ENCODE results near the gene ZNF653. TPM values are rescaled to one million over a fixed set of nuclear protein-coding genes. Genes with fewer than 3 reads are reported as not detected.

ZNF653 gene
- total RNA-seq, 2 experiments from 2014 or later: 14.1 to 21.5 TPM

DNA sequence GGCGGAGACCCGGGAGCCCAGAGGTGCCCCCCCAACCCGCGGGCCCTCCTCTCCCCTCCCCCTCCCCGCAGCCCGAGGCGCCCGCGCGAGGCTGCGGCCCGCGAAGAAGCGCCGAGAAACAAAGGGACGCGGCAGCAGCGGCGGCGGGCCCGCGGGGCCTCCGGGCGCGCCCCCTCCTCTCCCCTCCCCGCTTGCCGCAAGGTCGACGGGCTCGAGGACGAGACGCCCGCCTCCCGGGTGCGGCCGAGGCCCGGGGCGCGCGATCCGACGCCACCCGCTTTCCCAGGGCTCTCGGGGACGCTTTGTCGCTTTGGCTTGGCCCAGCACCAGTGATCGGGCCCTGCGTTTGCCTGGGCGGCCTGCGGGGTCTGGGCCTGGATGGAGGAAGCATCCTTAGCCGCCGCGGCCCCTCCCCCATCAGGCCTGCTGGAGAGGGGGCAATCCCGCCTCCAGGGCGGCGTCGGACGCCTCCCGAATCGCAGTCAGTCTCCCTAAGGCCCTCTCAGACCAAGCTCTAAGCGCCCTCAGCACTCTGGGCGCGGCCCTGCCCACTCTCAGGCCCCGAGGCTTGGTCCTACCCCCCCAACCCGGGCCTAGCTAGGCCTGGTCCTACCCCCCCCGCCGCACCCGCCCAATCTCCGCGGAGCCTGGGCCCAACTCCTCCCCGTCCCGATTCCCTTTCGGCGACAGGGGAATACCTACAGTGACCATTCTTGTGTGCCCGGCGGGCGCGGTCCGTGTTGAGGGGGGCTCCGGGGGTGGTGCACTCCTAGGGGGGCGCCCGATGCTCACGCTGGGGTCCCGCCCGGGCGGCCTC, 25.5 kb downstream of the ZNF653 start:
- H3K4me3 ChIP-seq (ENCODE audit: low read depth, low read length, poor library complexity, severe bottlenecking): no peak overlapping the region
- H3K4me1 ChIP-seq (ENCODE audit: insufficient read depth, low read length, poor library complexity, severe bottlenecking): peaks cover 23% of the 10 kb centered on the region
- H3K4me2 ChIP-seq (ENCODE audit: low read length): no peak overlapping the region
- ChIA-PET POLR2A (no interaction called here), CTCF (ENCODE audit: unreplicated experiment) (no interaction called here)
- no peak overlapping the region for H3K27ac ChIP-seq (ENCODE audit: low read depth, low read length, poor library complexity, severe bottlenecking)
- no TSS peak for BruUV-seq (replicated peaks)
- DNase-seq (ENCODE audit: low spot score): no peak
- intact Hi-C loops (cut with micrococcal nuclease; ENCODE audit: unreplicated experiment): no loop called here
- H4K20me1 ChIP-seq (ENCODE audit: insufficient read depth, low read length): no peaks in the 10 kb centered on the region
- H3K36me3 ChIP-seq (ENCODE audit: insufficient read depth, low read length): no peaks in the 10 kb centered on the region
- no peak overlapping the region for H2AFZ ChIP-seq (ENCODE audit: low read length)
- no peaks in the 10 kb centered on the region for H3K79me2 ChIP-seq (ENCODE audit: insufficient read depth, low read depth, low read length)
- H3K9me2 ChIP-seq (ENCODE audit: insufficient read depth, low read length): no peaks in the 10 kb centered on the region
- H3K9me3 ChIP-seq (ENCODE audit: low read length): no peaks in the 10 kb centered on the region
- TF ChIP-seq EZH2phosphoT487 (IDR thresholded peaks at IDR 0.05; ENCODE audit: borderline replicate concordance, low read depth, low read length) (no peak), CTCF (conservative IDR thresholded peaks at IDR 0.05; ENCODE audit: low read length) (no peak)

GRCh38 chr19:11479090-11479897, 26.3 kb downstream of the ZNF653 start:
- POLR2A ChIA-PET: no interaction called here
- intact Hi-C loops (cut with micrococcal nuclease; ENCODE audit: unreplicated experiment): no loop called here

More at GRCh38 chr19:11479090-11479897, 26.3 kb downstream of the ZNF653 start:
- no peaks in the 10 kb centered on the region for H3K9me3 ChIP-seq (ENCODE audit: low read length)
- no TSS peak for BruUV-seq (replicated peaks)
- H3K4me3 ChIP-seq (ENCODE audit: low read depth, low read length, poor library complexity, severe bottlenecking): no peak overlapping the region
- no peaks in the 10 kb centered on the region for H3K79me2 ChIP-seq (ENCODE audit: insufficient read depth, low read depth, low read length)
- no peak for DNase-seq (ENCODE audit: low spot score)
- H3K4me2 ChIP-seq (ENCODE audit: low read length): no peak overlapping the region
- no peak overlapping the region for H3K27ac ChIP-seq (ENCODE audit: low read depth, low read length, poor library complexity, severe bottlenecking)
- no peaks in the 10 kb centered on the region for H4K20me1 ChIP-seq (ENCODE audit: insufficient read depth, low read length)
- no peaks in the 10 kb centered on the region for H3K36me3 ChIP-seq (ENCODE audit: insufficient read depth, low read length)
- TF ChIP-seq CTCF (conservative IDR thresholded peaks at IDR 0.05; ENCODE audit: low read length) (no peak), EZH2phosphoT487 (IDR thresholded peaks at IDR 0.05; ENCODE audit: borderline replicate concordance, low read depth, low read length) (no peak)
- CTCF ChIA-PET (ENCODE audit: unreplicated experiment): no interaction called here
- no peak overlapping the region for H2AFZ ChIP-seq (ENCODE audit: low read length)
- no peaks in the 10 kb centered on the region for H3K9me2 ChIP-seq (ENCODE audit: insufficient read depth, low read length)
- H3K4me1 ChIP-seq (ENCODE audit: insufficient read depth, low read length, poor library complexity, severe bottlenecking): peaks cover 23% of the 10 kb centered on the region

Measured in OCI-LY7 (cell line).